Activated CD4-positive, alpha-beta T cell treated with anti-CD3 and anti-CD28 coated beads, Interleukin-2, amount 10 ng/mL, durations not matched to agents 24 days and 14 days (primary cell): ENCODE measurements around the gene LRP1B. TPM values are rescaled to one million over a fixed set of nuclear protein-coding genes. Genes with fewer than 3 reads are reported as not detected.

Source experiments
- DNase-seq: peaks from one replicate; pipeline ENCODE4 v3.0.0; 2022
- H3K27ac Mint-ChIP-seq: one replicate; pipeline ENCODE4 v1.8.0; 2022; ENCODE audit warnings: mild to moderate bottlenecking, mixed read lengths
- H3K27me3 Mint-ChIP-seq: one replicate; pipeline ENCODE4 v1.8.0; 2022; ENCODE audit warnings: mixed read lengths
- H3K36me3 Mint-ChIP-seq: one replicate; pipeline ENCODE4 v1.8.0; 2022; ENCODE audit warnings: low read depth, mild to moderate bottlenecking, mixed read lengths
- H3K4me1 Mint-ChIP-seq: one replicate; pipeline ENCODE4 v1.8.0; 2021; ENCODE audit warnings: mixed read lengths
- H3K4me3 Mint-ChIP-seq: one replicate; pipeline ENCODE4 v1.8.0; 2022; ENCODE audit warnings: mild to moderate bottlenecking, moderate library complexity, mixed read lengths
- H3K9me3 Mint-ChIP-seq: one replicate; pipeline ENCODE4 v1.8.0; 2021; ENCODE audit warnings: mixed read lengths
- intact Hi-C: fragments of 100-400 bp; cut with micrococcal nuclease; formaldehyde crosslinking; loops from one replicate; pipeline ENCODE4 v1.15.1; 2023
- total RNA-seq: library from RNA; stranded (reverse); gene quantifications from 2 replicates; pipeline ENCODE4 v1.2.3, GENCODE V29; 2022

The LRP1B gene
- total RNA-seq, 1 donor from 2014 or later: not detected

DNA sequence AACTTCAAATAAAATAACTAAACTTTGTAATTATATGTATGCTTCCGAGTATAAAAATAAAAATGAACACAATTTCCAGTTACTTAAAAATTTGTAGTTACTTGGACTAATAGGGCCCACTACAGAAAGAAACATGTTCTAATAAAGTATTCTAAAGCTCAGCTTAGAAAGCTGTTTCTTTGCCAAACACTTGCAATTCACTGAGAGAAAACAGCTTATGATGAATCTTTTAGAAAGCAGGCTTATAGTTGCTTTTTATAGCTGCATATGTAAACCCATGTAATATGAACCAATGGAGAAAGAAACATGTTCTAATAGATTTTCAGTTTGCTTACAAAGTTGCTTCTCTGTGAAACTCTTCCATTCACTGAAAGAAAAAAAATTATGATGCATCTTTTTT, 766.0 kb downstream of the LRP1B start:
- no peaks in the 10 kb centered on the region for H3K36me3 Mint-ChIP-seq
- H3K27me3 Mint-ChIP-seq: no peaks in the 10 kb centered on the region
- H3K27ac Mint-ChIP-seq: no peak overlapping the region
- no peak for DNase-seq
- H3K4me3 Mint-ChIP-seq: no peak overlapping the region
- H3K4me1 Mint-ChIP-seq: no peaks in the 10 kb centered on the region
- intact Hi-C loops: no loop called here
- no peaks in the 10 kb centered on the region for H3K9me3 Mint-ChIP-seq

DNA sequence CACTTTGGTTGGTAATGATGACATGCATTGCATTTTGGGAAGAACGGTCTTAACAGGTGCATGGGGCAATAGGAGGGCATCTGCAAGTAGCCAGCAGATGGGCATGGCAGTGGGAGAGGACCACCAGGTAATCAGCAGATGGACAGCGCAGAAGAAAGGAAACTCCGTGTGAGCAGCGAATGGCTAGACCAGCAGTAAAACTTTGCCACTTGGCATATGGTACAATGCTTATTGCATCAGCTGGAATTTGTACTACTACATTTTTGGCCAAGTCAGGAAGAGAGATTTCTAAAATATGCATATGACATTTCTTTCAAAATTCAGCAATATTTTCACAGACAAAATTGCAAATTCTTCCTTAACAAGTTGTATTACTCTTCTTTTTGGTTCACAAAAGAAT, 768.5 kb downstream of the LRP1B start:
- Mint-ChIP-seq H3K9me3 (no peaks in the 10 kb centered on the region), H3K27ac (no peak overlapping the region), H3K36me3 (no peaks in the 10 kb centered on the region), H3K27me3 (no peaks in the 10 kb centered on the region), H3K4me3 (no peak overlapping the region), H3K4me1 (no peaks in the 10 kb centered on the region)
- intact Hi-C loops: no loop called here
- DNase-seq: no peak

DNA sequence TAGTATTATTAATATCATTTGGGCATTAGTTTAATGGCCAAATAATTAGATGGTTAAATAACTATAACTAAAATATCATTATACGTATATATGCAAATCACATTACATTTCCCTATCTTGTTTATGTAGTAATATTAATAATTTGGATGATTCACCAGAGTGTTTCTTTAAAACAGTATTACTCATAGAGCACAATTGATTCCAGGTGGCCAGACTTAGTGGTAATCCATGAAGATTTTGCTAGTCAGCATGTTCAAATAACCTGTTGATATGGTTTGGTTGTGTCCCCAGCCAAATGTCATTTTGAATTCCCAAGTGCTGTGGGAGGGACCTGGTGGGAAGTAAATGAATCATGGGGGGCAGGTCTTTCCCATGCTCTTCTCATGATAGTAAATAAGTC, 782.3 kb downstream of the LRP1B start:
- H3K9me3 Mint-ChIP-seq: no peaks in the 10 kb centered on the region
- intact Hi-C loops: no loop called here
- H3K4me3 Mint-ChIP-seq: no peak overlapping the region
- no peaks in the 10 kb centered on the region for H3K36me3 Mint-ChIP-seq
- DNase-seq: no peak
- H3K4me1 Mint-ChIP-seq: no peaks in the 10 kb centered on the region
- no peak overlapping the region for H3K27ac Mint-ChIP-seq
- no peaks in the 10 kb centered on the region for H3K27me3 Mint-ChIP-seq

DNA sequence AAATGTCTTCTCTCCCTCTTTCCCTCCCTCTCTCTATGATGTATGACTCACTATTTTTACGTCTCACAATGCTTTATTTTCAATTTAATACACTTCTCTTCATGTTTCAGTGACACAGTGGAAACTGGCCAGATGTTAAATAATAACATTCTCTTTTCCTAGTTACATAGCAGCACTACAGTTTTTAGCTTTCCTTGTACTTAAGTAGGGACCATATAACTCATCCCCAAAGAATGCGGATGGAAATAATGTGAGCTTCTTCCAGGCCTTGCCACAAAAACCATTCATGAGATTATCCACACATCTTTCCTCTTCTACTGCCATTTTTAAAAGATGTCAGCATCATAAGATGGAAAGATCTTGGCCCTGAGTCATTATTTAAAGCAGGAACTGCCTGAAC, 789.4 kb downstream of the LRP1B start:
- no peaks in the 10 kb centered on the region for H3K4me1 Mint-ChIP-seq
- no peaks in the 10 kb centered on the region for H3K36me3 Mint-ChIP-seq
- H3K27me3 Mint-ChIP-seq: no peaks in the 10 kb centered on the region
- intact Hi-C loops: no loop called here
- DNase-seq: no peak
- H3K9me3 Mint-ChIP-seq: peaks cover 6% of the 10 kb centered on the region
- H3K4me3 Mint-ChIP-seq: no peak overlapping the region
- H3K27ac Mint-ChIP-seq: no peak overlapping the region

DNA sequence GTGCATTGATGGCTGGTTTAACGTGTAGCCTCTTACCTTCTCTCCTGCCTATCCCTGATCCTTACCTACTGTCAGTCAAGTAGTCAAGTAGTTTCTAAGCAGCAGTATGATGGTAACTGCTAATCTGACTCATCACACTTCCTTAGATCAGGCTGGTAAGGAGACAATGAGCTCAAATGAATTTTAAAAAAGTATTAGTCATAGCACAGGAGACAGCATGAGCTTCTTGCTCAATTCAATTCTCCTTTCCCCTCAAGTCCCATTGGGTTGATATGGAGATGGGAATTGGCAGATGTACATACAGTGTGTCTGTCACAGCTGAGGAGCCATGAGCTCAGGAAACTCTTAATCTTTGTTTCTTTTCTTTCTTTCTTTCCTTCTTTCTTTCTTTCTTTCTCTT, 799.7 kb downstream of the LRP1B start:
- no peak overlapping the region for H3K27ac Mint-ChIP-seq
- H3K4me1 Mint-ChIP-seq: no peaks in the 10 kb centered on the region
- intact Hi-C loops: no loop called here
- no peak for DNase-seq
- no peaks in the 10 kb centered on the region for H3K27me3 Mint-ChIP-seq
- peaks cover 4% of the 10 kb centered on the region for H3K9me3 Mint-ChIP-seq
- no peak overlapping the region for H3K4me3 Mint-ChIP-seq
- no peaks in the 10 kb centered on the region for H3K36me3 Mint-ChIP-seq

DNA sequence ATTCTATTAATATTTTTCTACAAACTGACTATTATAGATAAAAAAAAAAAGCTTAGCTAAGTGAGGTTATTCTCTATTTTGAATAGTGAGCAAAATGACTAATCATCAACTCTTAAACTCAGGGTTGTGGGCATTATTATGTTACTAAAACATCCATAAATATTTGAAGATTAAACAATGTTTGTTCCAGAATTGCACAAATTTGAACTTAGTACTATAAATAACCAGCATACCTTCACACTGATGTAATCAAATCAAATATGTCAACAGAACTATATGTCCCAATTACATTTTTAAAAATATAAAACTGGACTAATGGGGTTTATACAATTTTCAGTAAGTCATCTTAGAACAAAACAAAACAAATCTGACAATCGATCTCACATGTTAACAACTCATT, 800.9 kb downstream of the LRP1B start:
- H3K36me3 Mint-ChIP-seq: no peaks in the 10 kb centered on the region
- no peak overlapping the region for H3K27ac Mint-ChIP-seq
- intact Hi-C loops: no loop called here
- peaks cover 1% of the 10 kb centered on the region for H3K9me3 Mint-ChIP-seq
- H3K4me3 Mint-ChIP-seq: no peak overlapping the region
- H3K27me3 Mint-ChIP-seq: no peaks in the 10 kb centered on the region
- H3K4me1 Mint-ChIP-seq: no peaks in the 10 kb centered on the region
- no peak for DNase-seq

DNA sequence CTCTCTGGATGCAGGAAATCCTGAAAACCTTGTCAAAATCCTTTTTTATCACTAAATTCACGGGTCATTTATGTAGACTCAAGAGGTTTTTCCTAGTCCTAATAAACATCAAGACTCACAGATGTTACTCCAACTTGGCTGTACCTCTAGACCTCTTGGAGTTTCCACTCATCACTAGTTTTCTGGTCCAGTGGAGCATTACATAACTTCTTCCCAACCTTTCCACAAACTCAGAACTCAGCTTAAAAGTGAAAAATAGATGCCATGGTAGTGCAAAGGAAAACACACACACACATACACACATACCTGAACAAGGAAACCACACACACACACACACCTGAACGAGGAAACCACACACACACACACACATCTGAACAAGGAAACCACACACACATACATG, 807.2 kb downstream of the LRP1B start:
- H3K9me3 Mint-ChIP-seq: peaks cover 4% of the 10 kb centered on the region

DNA sequence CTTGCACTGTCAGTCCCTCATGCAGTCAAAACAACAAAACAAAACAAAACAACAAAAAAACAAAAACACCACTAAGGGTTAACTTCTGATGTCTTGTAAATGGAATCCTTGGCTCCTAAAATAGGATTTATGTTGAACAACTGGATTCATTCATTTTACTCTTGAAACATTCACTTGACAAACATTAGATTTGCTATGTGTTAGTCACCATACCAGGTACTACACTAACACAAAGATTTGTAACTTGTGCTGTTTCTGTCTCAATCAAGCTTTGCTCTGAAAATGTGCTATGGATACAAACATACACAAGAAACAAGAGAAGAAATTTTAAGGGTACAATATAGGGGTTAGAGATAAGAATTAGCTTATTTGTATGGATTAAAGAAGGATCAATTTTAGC, 812.8 kb downstream of the LRP1B start:
- H3K27me3 Mint-ChIP-seq: no peaks in the 10 kb centered on the region
- peaks cover 4% of the 10 kb centered on the region for H3K9me3 Mint-ChIP-seq
- H3K4me3 Mint-ChIP-seq: no peak overlapping the region
- H3K4me1 Mint-ChIP-seq: no peaks in the 10 kb centered on the region
- H3K36me3 Mint-ChIP-seq: no peaks in the 10 kb centered on the region
- H3K27ac Mint-ChIP-seq: no peak overlapping the region
- DNase-seq: no peak
- intact Hi-C loops: no loop called here

More for the DNA sequence above, 807.2 kb downstream of the LRP1B start:
- H3K27ac Mint-ChIP-seq: no peak overlapping the region
- H3K4me3 Mint-ChIP-seq: no peak overlapping the region
- intact Hi-C loops: no loop called here
- no peaks in the 10 kb centered on the region for H3K36me3 Mint-ChIP-seq
- no peak for DNase-seq
- no peaks in the 10 kb centered on the region for H3K27me3 Mint-ChIP-seq
- H3K4me1 Mint-ChIP-seq: no peaks in the 10 kb centered on the region

DNA sequence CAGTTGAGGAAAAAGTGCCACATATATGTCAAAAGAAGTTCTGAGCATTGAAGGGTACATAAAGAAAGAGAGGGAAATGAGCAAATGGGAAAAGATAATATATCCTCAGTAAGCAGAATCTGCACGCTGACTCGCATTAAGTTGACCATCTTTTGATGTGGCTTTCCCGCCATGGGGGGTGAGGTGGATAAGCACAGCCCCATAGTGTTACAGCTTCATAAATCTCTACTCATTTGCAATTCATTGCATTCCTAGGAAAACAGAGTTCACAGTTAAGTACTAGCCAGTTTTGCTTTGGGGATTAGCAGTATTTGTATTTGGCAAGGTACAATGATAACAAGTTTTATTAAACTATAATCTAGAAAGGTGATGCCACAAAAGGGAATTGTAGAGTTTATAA, 814.2 kb downstream of the LRP1B start:
- DNase-seq: no peak
- Mint-ChIP-seq H3K4me3 (no peak overlapping the region), H3K36me3 (no peaks in the 10 kb centered on the region), H3K4me1 (no peaks in the 10 kb centered on the region), H3K9me3 (peaks cover 4% of the 10 kb centered on the region), H3K27me3 (no peaks in the 10 kb centered on the region), H3K27ac (no peak overlapping the region)
- intact Hi-C loops: no loop called here

DNA sequence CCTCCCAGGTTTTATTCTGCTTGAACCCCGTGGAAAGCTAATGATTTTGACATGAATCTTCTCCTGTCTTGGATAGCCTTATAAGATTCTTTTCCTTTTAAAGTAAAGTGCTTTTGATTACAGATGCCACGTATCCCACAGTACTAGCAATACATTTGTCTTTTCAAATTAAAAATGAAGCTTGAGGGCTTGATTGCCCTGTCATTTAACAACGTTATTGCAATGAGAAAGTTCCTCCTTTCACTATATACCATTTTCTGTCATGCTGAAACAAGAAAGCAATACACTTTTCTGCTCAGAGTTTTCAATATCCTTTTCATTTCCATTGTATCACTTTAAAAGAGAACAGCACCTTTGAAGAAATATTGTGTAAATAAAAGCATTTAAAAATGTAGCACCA, 814.7 kb downstream of the LRP1B start:
- no peak overlapping the region for H3K27ac Mint-ChIP-seq
- intact Hi-C loops: no loop called here
- no peak for DNase-seq
- H3K9me3 Mint-ChIP-seq: peaks cover 4% of the 10 kb centered on the region
- no peaks in the 10 kb centered on the region for H3K36me3 Mint-ChIP-seq
- no peaks in the 10 kb centered on the region for H3K27me3 Mint-ChIP-seq
- H3K4me3 Mint-ChIP-seq: no peak overlapping the region
- no peaks in the 10 kb centered on the region for H3K4me1 Mint-ChIP-seq

DNA sequence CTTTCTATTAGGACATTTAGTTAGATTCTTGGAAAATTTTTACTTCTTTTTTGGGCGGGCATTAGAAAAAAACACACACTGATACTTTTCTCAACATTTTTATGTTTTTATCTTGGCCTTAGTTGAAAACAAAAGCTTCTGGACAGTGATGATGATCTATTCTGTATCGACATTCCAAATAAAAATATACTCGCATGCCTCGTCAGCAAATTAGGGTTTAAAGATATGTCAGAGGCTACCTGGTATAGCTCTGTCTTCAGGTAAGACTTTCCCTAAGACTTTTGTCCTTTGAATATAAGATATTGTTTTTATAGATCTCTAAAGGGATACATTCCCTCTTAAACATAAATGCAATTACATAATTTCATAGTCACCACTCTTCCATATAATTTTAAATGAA, 816.8 kb downstream of the LRP1B start:
- peaks cover 7% of the 10 kb centered on the region for H3K9me3 Mint-ChIP-seq
- H3K4me3 Mint-ChIP-seq: no peak overlapping the region
- H3K27me3 Mint-ChIP-seq: no peaks in the 10 kb centered on the region
- H3K36me3 Mint-ChIP-seq: no peaks in the 10 kb centered on the region
- DNase-seq: no peak
- no peak overlapping the region for H3K27ac Mint-ChIP-seq
- H3K4me1 Mint-ChIP-seq: no peaks in the 10 kb centered on the region
- intact Hi-C loops: no loop called here

DNA sequence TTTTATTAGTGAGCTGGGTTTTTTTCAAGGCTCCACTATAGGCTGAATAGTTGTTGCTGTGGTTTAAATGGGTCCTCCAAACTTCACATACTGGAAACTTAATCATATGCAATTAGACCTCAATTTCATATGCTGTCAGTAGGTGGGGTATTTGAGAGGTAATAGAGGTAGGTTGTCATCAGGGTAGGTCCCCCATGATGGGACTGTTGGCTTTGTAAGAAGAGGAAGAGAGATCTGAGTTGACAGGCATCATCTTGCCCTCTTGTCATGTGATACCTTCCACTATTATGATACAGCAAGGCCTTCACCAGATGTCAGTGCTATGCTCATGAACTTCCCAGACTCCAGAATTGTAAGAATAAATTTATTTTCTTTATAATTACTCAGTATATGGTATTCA, 819.4 kb downstream of the LRP1B start:
- no peak for DNase-seq
- Mint-ChIP-seq H3K36me3 (no peaks in the 10 kb centered on the region), H3K27me3 (no peaks in the 10 kb centered on the region), H3K9me3 (peaks cover 3% of the 10 kb centered on the region), H3K4me1 (no peaks in the 10 kb centered on the region), H3K4me3 (no peak overlapping the region), H3K27ac (no peak overlapping the region)
- intact Hi-C loops: no loop called here

DNA sequence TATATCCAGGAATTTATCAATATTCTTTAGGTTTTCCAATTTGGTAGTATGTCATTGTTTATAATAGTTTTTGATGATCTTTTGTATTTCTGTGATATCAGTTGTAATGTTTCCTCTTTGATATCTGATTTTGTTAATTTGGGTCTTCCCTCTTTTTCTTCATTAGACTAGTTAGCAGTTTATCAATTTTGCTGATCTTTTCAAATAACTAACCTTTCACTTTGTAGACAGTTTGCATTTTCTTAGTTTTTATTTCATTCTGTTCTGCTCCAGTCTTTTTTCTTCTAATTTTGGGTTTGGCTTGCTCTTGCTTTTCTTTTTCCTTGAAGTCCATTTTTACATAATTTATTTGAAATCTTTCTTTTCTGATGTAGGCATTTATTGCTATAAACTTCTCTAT, 824.4 kb downstream of the LRP1B start:
- no peaks in the 10 kb centered on the region for H3K4me1 Mint-ChIP-seq
- intact Hi-C loops: no loop called here

DNA sequence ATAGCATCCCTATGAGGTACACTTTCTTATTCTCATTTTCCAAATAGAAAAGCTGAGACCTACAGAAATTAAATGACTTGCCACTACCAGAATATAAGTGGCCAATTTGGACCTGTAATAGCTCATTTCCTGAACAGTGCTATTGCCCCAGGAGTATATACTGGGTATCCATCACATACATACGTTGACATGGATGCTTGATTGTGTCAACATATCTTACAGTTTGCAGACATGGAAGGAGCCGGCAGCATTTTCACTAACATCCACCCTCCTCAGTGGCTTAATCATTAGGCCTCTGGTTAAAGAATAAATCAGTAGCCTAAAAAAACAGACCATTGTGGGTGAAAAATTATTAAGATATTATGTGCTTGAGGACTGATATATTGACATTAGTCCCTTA, 829.3 kb downstream of the LRP1B start:
- no peak for DNase-seq
- no peaks in the 10 kb centered on the region for H3K4me1 Mint-ChIP-seq
- no peaks in the 10 kb centered on the region for H3K36me3 Mint-ChIP-seq
- H3K4me3 Mint-ChIP-seq: no peak overlapping the region
- no peaks in the 10 kb centered on the region for H3K27me3 Mint-ChIP-seq
- intact Hi-C loops: no loop called here
- H3K27ac Mint-ChIP-seq: no peak overlapping the region
- no peaks in the 10 kb centered on the region for H3K9me3 Mint-ChIP-seq

More for the DNA sequence above, 824.4 kb downstream of the LRP1B start:
- H3K27ac Mint-ChIP-seq: no peak overlapping the region
- H3K36me3 Mint-ChIP-seq: no peaks in the 10 kb centered on the region
- DNase-seq: no peak
- H3K4me3 Mint-ChIP-seq: no peak overlapping the region
- no peaks in the 10 kb centered on the region for H3K27me3 Mint-ChIP-seq
- H3K9me3 Mint-ChIP-seq: peaks cover 3% of the 10 kb centered on the region

DNA sequence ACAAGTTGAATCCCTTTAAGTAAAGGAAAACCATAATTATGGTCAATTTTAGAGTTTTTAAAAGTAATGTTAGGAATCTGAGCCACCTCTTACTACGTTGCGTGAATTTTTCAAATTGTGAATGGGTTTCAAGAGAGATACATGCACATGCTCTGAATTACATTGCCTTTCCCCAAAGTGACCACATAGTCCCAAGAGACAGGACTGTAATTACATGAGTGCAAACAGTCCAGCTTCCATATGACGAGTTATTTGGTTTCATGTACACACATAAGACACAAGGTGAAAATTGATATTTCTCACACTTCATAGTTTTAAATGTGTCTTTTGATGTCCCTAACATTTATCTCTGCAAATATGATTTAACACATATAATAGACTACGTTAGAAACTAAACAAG, 850.8 kb downstream of the LRP1B start:
- Mint-ChIP-seq H3K4me1 (no peaks in the 10 kb centered on the region), H3K27ac (no peak overlapping the region), H3K4me3 (no peak overlapping the region), H3K36me3 (no peaks in the 10 kb centered on the region), H3K9me3 (peaks cover 5% of the 10 kb centered on the region), H3K27me3 (no peaks in the 10 kb centered on the region)
- DNase-seq: no peak
- intact Hi-C loops: no loop called here
